ENCODE measurements around the gene MSGN1.
"Not testable (repeated sequence)": the region's sequence is repeated elsewhere in the genome, so short reads cannot be mapped to it uniquely, and the experiment has no call there.

MSGN1 gene

DNA sequence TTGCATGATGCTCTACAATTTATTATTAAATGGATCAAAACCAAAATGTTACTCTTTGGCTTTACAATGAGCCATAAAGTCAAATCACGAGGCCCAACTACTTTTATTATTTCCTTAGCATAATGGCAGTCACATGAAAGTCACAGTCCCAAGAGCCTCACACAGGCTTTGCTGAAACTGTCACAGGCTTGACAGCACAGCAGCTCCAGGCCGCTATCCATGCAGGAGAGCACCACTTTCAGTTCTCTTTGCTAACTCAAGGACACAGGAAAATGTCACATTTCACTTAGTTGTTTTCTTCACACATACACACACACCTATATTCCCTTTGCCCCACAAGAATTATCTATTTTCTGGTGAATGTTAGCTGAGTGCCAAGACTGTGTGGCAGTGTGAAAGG, 11.1 kb upstream of the MSGN1 start:
- in situ Hi-C loops (cut with MboI; ENCODE audit: low sequenced_read_pairs): no loop called here

DNA sequence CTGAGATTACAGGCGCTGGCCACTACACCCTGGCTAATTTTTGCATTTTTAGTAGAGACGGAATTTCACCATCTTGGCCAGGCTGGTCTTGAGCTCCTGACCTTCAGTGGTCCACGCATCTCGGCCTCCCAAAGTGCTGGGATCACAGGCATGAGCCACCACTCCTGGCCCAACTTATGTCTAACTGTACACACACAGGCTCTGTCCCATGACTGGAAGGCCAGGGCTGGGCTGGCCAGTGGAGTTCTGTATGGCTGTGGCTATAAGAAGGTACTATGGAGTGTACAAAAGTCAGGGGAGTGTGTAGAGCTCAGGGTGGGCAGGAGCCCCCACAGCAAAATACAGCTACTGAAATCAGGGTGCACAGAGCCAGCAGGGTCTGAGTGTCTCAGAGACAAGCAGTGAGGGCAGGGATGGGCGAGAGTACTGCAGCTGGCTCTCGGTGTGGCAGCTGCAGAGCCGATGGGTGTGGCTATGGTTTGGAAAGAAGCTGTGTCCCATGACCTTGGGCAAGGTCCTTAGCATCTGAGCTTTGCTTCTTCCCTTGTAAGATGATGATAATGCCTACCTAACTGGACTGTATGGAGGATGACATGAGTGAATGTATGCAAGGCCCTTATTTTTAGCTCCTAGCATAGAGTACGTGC, 10.4 kb upstream of the MSGN1 start:
- in situ Hi-C loops (cut with MboI; ENCODE audit: low sequenced_read_pairs): no loop called here

DNA sequence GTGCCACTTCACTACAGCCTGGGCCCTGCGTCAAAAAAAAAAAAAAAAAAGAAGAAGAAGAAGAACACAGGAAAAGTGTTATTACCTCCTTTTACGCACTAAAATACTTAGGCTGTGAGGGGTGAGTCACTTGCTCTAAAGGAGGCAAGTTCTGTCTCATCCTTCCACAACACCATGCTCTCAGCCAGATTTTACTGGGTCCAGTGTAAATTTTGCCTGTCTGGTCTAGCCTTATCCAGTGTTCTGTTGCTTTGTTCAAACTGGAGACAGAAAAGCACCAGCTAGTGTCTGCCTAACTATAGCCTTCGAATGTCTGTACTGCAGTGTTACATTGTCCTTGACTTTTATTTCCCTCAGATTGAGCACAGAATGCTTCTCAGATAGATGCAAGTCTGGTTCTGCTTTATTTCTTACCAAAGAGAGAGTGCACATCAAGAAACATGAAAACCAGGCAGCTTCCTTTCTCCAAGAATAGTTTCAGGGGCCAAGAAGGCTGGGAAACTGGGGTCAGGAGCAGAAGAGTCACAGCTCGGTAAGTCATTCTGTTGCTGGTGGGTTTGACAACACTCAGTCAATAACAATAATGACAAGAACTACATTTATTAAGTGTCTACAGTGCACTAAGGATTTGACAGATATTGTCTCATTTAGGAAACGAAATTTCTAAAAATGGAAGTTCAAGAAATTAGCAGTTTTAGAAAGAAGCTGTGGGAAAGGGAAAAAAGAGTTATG, 3.1 kb upstream of the MSGN1 start:
- in situ Hi-C loops (cut with MboI; ENCODE audit: low sequenced_read_pairs): no loop called here

DNA sequence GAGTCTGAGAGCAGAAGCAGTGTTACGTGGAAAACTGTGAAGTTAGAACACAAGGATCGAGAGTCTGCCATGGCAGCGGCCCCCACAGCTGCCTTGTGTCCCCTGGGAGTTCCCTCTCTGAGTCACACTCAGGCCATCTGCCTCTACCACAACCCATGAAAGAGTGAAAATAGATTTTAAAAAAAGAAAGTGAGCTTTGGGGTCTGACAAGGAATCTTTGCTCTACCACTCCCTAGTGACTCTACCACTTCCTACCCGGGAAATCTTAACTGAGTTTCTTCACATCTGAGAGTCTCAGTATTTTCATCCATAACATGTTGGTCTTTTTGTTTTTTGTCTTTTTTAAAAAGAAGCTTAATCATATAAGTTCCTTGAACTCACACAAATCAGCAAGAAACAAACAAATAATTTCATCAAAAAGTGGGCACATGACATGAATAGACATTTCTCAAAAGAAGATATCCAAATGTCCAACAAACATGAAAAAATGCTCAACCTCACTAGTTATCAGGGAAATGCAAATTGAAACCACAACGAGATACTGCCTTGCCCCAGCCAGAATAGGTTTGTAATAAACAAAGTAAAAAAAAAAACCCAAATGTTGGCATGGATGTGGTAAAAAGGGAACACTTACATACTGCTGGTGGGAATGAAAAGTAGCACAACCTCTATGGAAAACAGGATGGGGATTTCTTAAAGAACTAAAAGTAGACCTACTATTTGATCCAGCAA, 2.4 kb upstream of the MSGN1 start:
- in situ Hi-C loops (cut with MboI; ENCODE audit: low sequenced_read_pairs): no loop called here

DNA sequence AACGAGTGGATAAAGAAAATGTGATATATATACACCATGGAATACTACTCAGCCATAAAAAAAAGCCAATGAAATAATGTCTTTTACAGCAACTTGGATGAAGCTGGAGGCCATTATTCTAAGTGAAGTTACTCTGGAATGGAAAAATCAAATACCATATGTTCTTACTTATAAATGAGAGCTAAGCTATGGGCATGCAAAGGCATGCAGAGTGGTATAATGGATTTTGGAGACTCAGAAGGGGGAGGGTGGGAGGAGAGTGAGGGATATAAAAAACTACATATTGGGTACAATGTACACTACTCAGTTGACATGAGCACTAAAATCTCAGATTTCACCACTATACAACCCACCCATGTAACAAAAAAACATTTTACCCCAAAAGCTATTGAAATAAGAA, 1.7 kb upstream of the MSGN1 start:
- in situ Hi-C loops (cut with MboI; ENCODE audit: low sequenced_read_pairs): no loop called here

DNA sequence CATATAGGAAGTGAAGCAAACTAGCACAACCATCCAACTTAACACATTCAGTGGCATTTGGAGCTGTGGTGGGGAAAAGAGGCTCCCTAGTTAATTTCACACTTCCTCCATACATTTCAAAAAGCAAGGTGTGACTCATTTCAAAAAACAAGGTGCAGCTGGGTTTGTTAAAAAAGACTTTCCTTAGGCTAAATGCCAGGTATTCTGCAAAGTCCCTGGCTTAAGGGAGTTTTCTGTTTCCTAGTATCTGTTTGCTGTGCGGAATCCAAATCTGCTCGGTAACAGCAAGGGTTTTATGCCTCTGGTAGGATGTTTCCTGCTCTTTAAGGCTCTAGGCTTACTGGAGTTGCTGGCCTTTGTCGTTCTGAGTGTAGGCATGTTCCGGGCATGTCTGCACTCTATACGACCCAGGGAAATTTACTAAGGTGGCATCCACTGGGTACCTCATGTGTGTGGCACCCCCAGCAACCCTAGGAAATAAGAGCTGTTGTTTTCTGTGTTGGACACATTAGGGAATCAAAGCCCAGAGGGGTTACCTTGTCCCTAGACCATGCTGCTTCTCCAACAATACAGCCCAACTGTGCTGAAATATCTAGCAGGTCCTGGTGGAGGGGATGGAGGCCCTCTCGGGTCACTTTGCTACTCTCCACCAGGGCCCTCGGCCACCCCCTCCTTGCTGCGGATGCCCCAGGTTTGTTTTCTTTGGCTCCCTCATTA, 634 bp upstream of the MSGN1 start:
- in situ Hi-C loops (cut with MboI; ENCODE audit: low sequenced_read_pairs): no loop called here

DNA sequence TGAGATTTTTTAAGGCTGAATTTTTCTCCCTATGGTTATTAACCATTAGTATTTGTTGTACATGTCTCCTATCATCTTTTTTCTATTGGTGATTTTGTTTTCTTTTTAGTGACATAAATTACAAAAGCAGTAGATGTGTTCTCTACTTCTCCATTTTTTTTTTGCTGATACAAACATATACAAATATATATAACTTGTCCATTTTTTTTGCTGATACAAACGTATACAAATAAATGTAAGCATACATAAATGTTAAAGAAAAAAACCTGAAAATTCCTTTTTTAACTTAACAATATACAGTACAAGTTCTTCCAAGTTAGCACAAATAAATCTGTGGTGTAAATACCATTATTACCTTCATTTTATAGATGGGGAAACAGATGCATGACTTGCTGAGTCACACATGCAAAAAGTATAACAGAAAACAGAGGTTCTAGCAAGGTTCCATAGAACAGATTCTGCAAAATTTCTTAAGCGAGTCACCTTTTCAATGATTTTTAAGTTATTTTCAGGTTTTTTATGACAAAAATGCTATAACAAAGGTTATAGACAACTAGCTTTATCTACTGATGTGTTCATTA, 2.1 kb downstream of the MSGN1 start:
- in situ Hi-C loops (cut with MboI; ENCODE audit: low sequenced_read_pairs): no loop called here

DNA sequence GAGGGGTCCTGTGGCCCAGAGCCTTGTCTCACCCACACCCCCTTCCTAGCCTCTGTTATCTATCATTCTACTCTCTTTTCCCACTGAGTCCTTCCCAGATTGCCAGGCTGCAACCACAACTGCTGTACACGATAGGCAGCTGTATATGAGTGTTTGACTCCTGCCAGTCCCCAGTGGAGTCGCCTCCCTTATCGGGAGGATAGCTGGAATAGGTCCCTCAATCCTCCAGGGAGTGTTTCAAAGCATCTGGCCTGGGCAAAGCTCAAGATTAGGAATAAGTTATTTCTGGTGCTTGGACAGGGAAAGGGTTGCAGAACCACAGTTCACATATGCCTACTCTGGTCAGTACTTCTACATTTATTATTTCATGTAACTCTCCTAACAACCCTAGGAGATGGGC, 4.8 kb downstream of the MSGN1 start:
- in situ Hi-C loops (cut with MboI; ENCODE audit: low sequenced_read_pairs): no loop called here

DNA sequence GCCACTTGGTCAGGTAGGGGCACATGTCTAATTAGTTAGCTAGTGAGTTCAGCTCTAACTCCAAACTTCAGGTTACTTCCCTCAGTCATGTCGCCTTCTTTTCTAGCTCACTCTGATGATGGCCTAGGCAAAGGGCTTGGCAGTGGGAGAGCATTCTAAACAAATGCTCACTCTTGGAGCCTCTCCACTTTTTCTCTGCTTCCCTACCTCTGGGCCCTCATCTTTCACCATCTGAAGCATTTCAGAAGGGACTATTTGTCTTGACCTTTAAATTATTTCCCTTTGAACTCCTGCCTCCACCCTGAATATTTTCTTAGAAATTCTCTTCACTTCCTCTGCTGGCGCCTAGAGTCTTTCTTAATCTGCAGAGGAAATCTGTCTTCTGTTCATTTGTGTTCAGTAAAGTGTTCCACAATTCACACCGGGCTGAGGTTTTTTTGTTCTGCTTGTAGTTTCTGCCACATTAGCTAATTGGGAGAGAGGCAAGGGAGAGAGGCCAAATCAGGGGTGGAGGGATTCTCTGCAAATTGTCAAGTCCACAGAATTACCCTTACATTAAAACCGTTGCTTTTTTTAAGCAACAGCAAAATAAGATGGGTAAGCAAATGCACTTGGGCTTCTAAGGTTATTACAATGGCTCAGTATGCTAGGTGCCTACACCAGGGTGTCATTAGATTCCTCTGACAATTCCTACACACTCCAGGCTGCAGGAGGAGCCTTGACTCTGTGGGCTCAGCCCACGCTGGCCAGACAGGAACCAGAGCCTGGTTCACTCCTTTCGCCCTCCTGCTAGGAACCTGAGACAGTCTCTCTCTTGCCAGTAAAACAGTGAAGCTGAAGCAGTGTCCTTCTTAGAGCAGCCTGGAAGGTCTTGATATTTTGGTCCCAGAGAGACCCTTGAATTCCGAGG, 5.5 kb downstream of the MSGN1 start:
- in situ Hi-C loops (cut with MboI; ENCODE audit: low sequenced_read_pairs): no loop called here

DNA sequence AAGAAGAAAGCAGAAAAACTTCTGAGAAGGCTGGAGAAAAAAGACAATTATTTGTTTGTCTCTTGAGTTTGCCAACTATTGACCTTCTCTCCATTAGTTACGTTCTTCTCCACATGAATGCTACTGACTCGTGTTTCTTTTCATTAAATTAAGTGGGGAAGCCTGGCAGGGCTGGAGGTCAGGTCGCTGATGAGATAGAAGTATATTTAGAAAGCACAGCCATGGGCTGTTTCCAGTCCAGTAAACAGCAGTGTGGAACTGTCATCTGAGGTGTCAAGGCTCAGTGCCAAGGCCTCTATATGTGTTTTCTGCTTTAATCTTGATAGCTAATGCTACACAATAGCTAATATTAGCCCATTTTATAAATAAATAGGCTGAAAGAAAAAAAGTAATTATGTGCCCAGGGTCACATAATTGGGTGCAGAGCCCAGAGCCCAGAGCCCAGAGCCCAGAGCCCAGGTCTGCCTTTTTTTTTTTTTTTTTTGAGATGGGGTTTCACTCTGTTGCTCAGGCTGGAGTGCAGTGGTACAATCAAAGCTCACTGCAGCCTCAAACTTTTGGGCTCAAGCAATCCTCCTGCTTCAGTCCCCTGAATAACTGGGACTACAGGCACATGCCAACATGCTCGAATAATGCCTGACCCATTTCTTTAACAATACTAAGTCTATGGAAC, 6.3 kb downstream of the MSGN1 start:
- in situ Hi-C loops (cut with MboI; ENCODE audit: low sequenced_read_pairs): no loop called here

DNA sequence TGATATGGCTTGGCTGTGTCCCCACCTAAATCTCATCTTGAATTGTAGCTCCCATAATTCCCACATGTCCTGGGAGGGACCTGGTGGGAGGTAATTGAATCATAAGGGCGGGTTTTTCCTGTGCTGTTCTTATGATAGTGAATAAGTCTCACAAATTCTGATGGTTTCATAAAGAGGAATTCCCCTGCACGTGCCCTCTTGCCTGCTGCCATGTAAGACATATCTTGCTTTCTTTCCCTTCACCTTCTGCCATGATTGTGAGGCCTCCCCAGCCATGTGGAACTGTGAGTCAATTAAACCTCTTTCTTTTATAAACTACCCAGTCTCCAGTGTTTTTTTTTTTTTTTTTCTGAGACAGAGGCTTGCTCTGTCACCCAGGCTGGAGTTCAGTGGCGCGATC, 7.4 kb downstream of the MSGN1 start:
- in situ Hi-C loops (cut with MboI; ENCODE audit: low sequenced_read_pairs): not testable (repeated sequence)

DNA sequence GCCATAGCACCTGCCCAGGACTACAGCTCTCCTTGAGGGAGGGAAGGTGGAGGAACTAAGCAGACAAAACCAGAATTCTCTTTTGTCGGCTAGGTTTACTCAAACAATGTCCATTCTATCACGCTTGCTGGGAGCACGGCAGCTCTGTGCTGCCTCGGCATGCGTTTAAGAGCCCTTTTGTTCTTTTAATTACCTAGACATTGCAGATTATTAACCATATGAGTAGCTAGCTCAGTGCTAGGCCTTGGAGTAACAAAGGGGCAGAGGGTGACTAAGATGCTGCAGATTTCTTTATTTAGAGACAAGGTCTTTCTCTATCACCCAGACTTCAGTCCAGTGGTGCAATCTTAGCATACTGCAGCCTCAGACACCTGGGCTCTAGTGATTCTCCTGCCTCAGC, 11.1 kb downstream of the MSGN1 start:
- in situ Hi-C loops (cut with MboI; ENCODE audit: low sequenced_read_pairs): no loop called here

DNA sequence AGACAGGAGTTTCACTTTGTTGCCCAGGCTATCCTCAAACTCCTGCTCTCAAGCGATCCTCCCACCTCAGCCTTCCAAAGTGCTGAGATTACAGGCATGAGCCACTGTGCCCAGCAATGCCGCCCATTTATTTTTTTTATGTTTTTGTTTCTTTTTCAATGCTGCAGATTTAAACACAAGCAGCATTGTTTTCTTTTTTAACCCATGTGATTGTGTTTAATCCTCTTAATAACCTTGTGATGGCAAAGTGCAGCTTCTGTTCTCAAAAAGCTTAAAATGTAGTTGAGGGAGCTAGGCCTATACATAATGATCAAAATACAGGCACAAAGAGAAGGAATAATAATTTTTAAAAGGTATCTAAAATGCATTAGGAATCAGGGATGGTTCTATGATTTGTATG, 11.5 kb downstream of the MSGN1 start:
- in situ Hi-C loops (cut with MboI; ENCODE audit: low sequenced_read_pairs): no loop called here

DNA sequence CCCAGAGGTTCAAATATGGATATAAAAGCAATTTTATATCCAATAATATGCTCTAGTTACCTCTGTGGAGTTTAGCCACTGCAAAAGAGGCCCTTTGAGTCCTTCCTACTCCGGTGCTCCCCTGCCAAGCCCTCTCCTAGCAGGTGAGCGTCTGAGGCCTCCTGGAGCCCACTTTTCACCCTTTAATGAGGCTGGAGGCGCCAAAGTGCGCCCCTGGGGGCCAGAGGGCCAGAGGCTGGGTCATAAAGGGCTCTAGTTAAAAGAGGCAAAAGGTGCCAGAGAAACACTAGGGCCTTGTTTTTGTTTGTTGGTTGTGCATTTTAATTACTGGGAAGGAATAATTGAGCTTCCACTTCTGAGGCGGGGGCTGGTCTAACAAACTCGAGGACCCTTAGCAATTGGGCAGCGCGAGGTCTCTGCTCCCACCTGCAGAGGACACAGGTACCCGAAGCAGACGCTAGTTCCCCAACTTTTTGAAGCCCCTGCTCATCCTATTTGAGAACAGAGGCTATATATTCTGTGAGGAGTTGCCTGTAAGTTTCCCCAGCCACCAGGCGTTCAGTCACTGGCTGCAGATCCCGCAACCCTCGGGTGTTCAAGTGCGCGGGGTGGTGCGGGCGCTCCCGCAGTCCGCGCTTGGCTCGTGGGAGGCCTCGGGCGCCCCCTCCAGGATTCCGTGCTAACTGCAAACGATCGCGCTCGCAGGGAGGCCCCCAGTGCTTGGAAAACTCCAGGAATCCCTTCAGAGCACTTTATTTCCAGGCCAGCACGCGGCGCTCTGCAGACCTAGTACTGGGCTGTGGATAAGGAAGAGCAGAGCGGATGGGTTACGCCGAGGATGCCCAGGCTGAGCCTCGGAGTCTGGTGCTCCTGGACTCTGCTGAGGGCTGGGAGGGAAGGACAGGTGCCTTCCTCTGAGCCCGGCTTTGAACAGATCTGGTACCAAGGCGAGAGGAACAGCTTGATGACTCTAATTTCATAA, 14.1 kb downstream of the MSGN1 start:
- in situ Hi-C loops (cut with MboI; ENCODE audit: low sequenced_read_pairs): no loop called here

DNA sequence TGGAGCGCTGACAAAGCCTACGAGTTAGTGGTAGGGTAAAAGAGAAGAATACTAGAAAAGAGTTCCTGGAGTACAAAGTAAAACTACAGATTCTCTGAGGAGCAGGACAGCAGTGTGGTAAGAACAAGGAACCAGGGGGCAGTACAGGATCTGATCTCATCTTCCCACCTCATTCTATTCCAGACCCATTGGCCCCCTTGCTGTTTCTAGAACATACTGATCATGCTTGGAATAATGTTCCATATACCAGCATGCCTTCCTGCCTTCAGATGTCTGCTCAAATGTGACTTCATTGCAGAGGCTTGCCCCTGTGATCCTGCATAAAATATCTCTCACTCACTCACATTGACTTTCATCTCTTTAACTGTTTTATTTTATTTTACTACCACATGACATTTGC, 19.3 kb downstream of the MSGN1 start:
- in situ Hi-C loops (cut with MboI; ENCODE audit: low sequenced_read_pairs): no loop called here

DNA sequence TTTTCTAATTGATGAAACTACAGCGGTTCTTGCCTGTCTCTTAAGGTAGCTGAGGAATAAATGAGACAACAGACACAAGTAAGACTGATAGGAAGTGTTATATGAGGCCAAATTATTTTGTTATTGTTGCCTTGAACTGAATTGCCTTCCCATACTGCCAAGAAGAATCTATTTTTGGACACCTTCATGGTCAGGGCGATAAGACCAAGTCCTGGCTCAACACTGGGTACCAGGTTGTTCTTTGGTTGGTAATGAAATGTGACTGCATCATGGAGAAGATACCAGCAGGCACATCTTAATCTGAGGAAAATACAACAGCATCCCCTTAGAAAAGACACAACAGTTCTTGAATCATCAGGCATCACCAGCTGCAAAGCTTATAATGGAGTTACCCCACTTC, 23.7 kb downstream of the MSGN1 start:
- in situ Hi-C loops (cut with MboI; ENCODE audit: low sequenced_read_pairs): no loop called here

DNA sequence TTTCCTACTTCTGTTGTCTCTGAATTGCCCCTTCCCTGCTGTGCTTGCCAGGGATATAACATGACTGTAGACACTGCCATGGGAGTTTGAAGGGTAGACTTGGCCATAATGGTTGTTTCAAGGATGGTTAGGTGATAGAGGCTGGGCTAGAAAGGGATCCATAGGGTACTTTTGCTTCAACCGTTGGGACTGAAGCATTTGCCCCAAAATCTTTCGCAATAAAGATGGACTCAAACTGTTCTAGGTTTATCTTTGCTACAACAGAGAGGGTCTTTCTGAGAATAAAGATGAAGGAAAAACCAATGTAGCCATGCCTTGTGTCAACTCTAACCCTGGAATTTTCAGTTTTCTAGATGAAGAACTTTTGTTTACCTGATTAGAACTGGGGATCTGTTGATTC, 27.2 kb downstream of the MSGN1 start:
- in situ Hi-C loops (cut with MboI; ENCODE audit: low sequenced_read_pairs): no loop called here

DNA sequence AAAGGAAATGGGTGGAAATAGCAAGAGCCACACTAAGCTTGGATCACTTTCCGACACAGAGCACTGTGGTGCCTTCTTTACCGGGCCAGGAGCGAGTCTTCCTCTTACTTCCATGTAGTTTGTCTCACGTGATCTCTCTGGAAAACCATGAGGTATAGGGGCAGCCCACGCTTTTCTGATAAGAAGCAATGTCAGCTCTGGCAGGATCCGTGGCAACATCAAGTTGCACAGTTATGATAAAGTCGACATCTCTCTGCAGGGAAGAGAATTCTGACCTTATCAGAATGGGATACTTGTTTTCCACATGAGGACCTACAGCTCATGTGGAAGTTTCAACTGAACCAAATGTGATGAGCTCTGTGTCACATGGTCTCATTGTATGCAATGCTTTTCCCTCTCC, 29.5 kb downstream of the MSGN1 start:
- in situ Hi-C loops (cut with MboI; ENCODE audit: low sequenced_read_pairs): no loop called here

Measured in HL-60/S4 treated with retinoic acid at 250 ng/mL for 4 days and 3 days (cell line).